Mesenchymal stem cell (in vitro differentiated cells and primary cell): ENCODE measurements around the gene CCDC28B.

Experiments
- DNase-seq: peaks from one replicate; pipeline ENCODE4 v3.0.0-alpha.2; 2013
- H2AFZ ChIP-seq: one replicate; pipeline ENCODE4 v1.6.1; 2013; ENCODE audit warnings: low read depth, mild to moderate bottlenecking, control low read depth, inconsistent platforms, low read length, moderate library complexity
- H2AK5ac ChIP-seq: 2 replicates; pipeline ENCODE4 v1.6.1; 2013; ENCODE audit warnings: low read length, moderate library complexity, mild to moderate bottlenecking, inconsistent platforms; ENCODE audit not compliant: severe bottlenecking
- H2BK120ac ChIP-seq: one replicate; pipeline ENCODE4 v1.6.1; 2013; ENCODE audit warnings: low read depth, mild to moderate bottlenecking, inconsistent platforms, low read length, moderate library complexity
- H2BK12ac ChIP-seq, 2 experiments: one replicate each; pipeline ENCODE4 v1.6.1; 2013; ENCODE audit warnings: inconsistent platforms in 2 of 2, low read length in 2 of 2, mild to moderate bottlenecking in 2 of 2, moderate library complexity in 2 of 2, control low read depth in 1 of 2
- H2BK15ac ChIP-seq: one replicate; pipeline ENCODE4 v1.6.1; 2013; ENCODE audit warnings: mild to moderate bottlenecking, low read depth, inconsistent platforms; ENCODE audit not compliant: poor library complexity, severe bottlenecking
- H2BK5ac ChIP-seq: 2 replicates; pipeline ENCODE4 v1.6.1; 2013; ENCODE audit warnings: low read depth, mild to moderate bottlenecking, low read length, control low read depth, inconsistent platforms; ENCODE audit not compliant: poor library complexity, severe bottlenecking
- H3K14ac ChIP-seq, 2 experiments: one replicate each; pipeline ENCODE4 v1.6.1; 2013; ENCODE audit warnings: inconsistent platforms in 2 of 2, low read length in 2 of 2, control low read depth in 1 of 2, mild to moderate bottlenecking in 1 of 2, moderate library complexity in 1 of 2
- H3K18ac ChIP-seq, 2 experiments: one replicate each; pipeline ENCODE4 v1.6.1; 2013; ENCODE audit warnings: inconsistent platforms in 2 of 2, low read length in 2 of 2, control low read depth in 1 of 2, low read depth in 1 of 2, mild to moderate bottlenecking in 1 of 2
- H3K23ac ChIP-seq, 2 experiments: one replicate each; pipeline ENCODE4 v1.6.1; 2013; ENCODE audit warnings: inconsistent platforms in 2 of 2, low read length in 2 of 2, mild to moderate bottlenecking in 2 of 2, moderate library complexity in 2 of 2, control low read depth in 1 of 2
- H3K27ac ChIP-seq: 2 replicates; pipeline ENCODE4 v1.5.1; 2013; ENCODE audit warnings: mild to moderate bottlenecking, moderate library complexity, low read length, control low read depth, inconsistent platforms; ENCODE audit not compliant: poor library complexity, severe bottlenecking
- H3K27me3 ChIP-seq, 2 experiments: 2 replicates each; pipeline versions ENCODE4 v1.6.1 to v1.7.0; 2013; ENCODE audit warnings: low read length in 2 of 2, mild to moderate bottlenecking in 2 of 2, moderate library complexity in 2 of 2, control low read depth in 1 of 2, inconsistent platforms in 1 of 2; ENCODE audit not compliant: control insufficient read depth in 1 of 2, insufficient read depth in 1 of 2
- H3K36me3 ChIP-seq, 2 experiments: 2 replicates each; pipeline versions ENCODE4 v1.6.1 to v1.7.0; 2013; ENCODE audit warnings: low read length in 2 of 2, control low read depth in 1 of 2, inconsistent platforms in 1 of 2, low read depth in 1 of 2, mild to moderate bottlenecking in 1 of 2; ENCODE audit not compliant: insufficient read depth in 2 of 2, control insufficient read depth in 1 of 2
- H3K4ac ChIP-seq, 2 experiments: one replicate each; pipeline ENCODE4 v1.6.1; 2013; ENCODE audit warnings: inconsistent platforms in 2 of 2, low read length in 2 of 2, mild to moderate bottlenecking in 2 of 2, moderate library complexity in 2 of 2, control low read depth in 1 of 2, low read depth in 1 of 2
- H3K4me1 ChIP-seq: 2 replicates; pipeline ENCODE4 v1.6.1; 2013; ENCODE audit warnings: low read depth, low read length, control low read depth; ENCODE audit not compliant: control insufficient read depth, insufficient read depth
- H3K4me2 ChIP-seq: 2 replicates; pipeline ENCODE4 v1.6.1; 2013; ENCODE audit warnings: low read length, mild to moderate bottlenecking, inconsistent platforms; ENCODE audit not compliant: poor library complexity, severe bottlenecking
- H3K4me3 ChIP-seq, 2 experiments: 2 replicates each; pipeline versions ENCODE4 v1.5.1 to v1.7.0; 2013; ENCODE audit warnings: low read length in 2 of 2, mild to moderate bottlenecking in 2 of 2, control low read depth in 1 of 2, low read depth in 1 of 2; ENCODE audit not compliant: insufficient read depth in 1 of 2
- H3K79me1 ChIP-seq: replicated peaks from 2 replicates; pipeline ENCODE4 v1.6.1; 2013; ENCODE audit warnings: mild to moderate bottlenecking, control low read depth, low read length, inconsistent platforms; ENCODE audit not compliant: poor library complexity, severe bottlenecking
- H3K9ac ChIP-seq: 2 replicates; pipeline ENCODE4 v1.7.0; 2013; ENCODE audit warnings: mild to moderate bottlenecking, low read length, moderate library complexity
- H3K9me3 ChIP-seq: 2 replicates; pipeline ENCODE4 v1.7.0; 2013; ENCODE audit warnings: mild to moderate bottlenecking, low read length; ENCODE audit not compliant: control insufficient read depth
- H4K8ac ChIP-seq: one replicate; pipeline ENCODE4 v1.6.1; 2013; ENCODE audit warnings: inconsistent platforms, mild to moderate bottlenecking, low read length, moderate library complexity
- H4K91ac ChIP-seq: one replicate; pipeline ENCODE4 v1.6.1; 2013; ENCODE audit warnings: mild to moderate bottlenecking, low read length, inconsistent platforms
- WGBS: methylation state at CpG from one replicate; pipeline ENCODE4 v1.1.7; 2013; ENCODE audit warnings: mixed read lengths; 5-methylcytosine and 5-hydroxymethylcytosine counted together

Gene CCDC28B

GRCh38 chr1:32192220-32192948 is 8.0 kb upstream of the CCDC28B start:
- H3K23ac ChIP-seq = no peak overlapping the region
- no peak overlapping the region for H4K8ac ChIP-seq

GRCh38 chr1:32194984-32195383 is 5.4 kb upstream of the CCDC28B start:
- H3K4me1 ChIP-seq = peaks cover 22% of the 10 kb centered on the region
- peaks cover 24% of the 10 kb centered on the region for H3K79me1 ChIP-seq
- H3K14ac ChIP-seq = no peak overlapping the region
- no peak overlapping the region for H2BK5ac ChIP-seq
- no peak overlapping the region for H3K4me2 ChIP-seq
- H2BK15ac ChIP-seq = no peak overlapping the region
- H2BK12ac ChIP-seq = no peak overlapping the region
- no peak overlapping the region for H3K18ac ChIP-seq
- H2AK5ac ChIP-seq = no peak overlapping the region
- no peak overlapping the region for H3K27ac ChIP-seq
- H3K9ac ChIP-seq = no peak overlapping the region
- H3K9me3 ChIP-seq = no peaks in the 10 kb centered on the region
- H3K36me3 ChIP-seq = peaks cover 80 to 85% of the 10 kb centered on the region in 2 experiments
- H2AFZ ChIP-seq = no peak overlapping the region
- no peak overlapping the region for H3K4ac ChIP-seq
- no peaks in the 10 kb centered on the region for H3K27me3 ChIP-seq
- no peak overlapping the region for H4K8ac ChIP-seq
- no peak overlapping the region for H4K91ac ChIP-seq
- WGBS = 96% methylated on average over 6 of the region's 6 CpGs
- H3K23ac ChIP-seq = no peak overlapping the region
- no peak for DNase-seq
- H2BK120ac ChIP-seq = no peak overlapping the region
- no peak overlapping the region for H3K4me3 ChIP-seq

More at GRCh38 chr1:32192220-32192948, 8.0 kb upstream of the CCDC28B start:
- no peak overlapping the region for H3K9ac ChIP-seq
- H3K4me1 ChIP-seq = peaks cover 12% of the 10 kb centered on the region
- no peaks in the 10 kb centered on the region for H3K27me3 ChIP-seq
- H4K91ac ChIP-seq = no peak overlapping the region
- H2BK15ac ChIP-seq = no peak overlapping the region
- no peak overlapping the region for H3K4me2 ChIP-seq
- no peak overlapping the region for H3K14ac ChIP-seq
- no peak overlapping the region for H2AK5ac ChIP-seq
- no peak overlapping the region for H2BK120ac ChIP-seq
- no peak overlapping the region for H2BK5ac ChIP-seq
- H3K27ac ChIP-seq = no peak overlapping the region
- H2BK12ac ChIP-seq = no peak overlapping the region
- H3K4me3 ChIP-seq = no peak overlapping the region
- H3K9me3 ChIP-seq = no peaks in the 10 kb centered on the region
- H3K79me1 ChIP-seq = peaks cover 32% of the 10 kb centered on the region
- H3K18ac ChIP-seq = no peak overlapping the region
- WGBS = 89% methylated on average over 8 of the region's 8 CpGs
- no peak overlapping the region for H3K4ac ChIP-seq
- H3K36me3 ChIP-seq = peaks cover 89 to 98% of the 10 kb centered on the region in 2 experiments
- H2AFZ ChIP-seq = no peak overlapping the region
- no peak for DNase-seq

GRCh38 chr1:32195531-32195930 is 4.9 kb upstream of the CCDC28B start:
- H3K4ac ChIP-seq = no peak overlapping the region
- no peak overlapping the region for H3K9ac ChIP-seq
- no peaks in the 10 kb centered on the region for H3K9me3 ChIP-seq
- DNase-seq = no peak
- H2BK120ac ChIP-seq = no peak overlapping the region
- WGBS = 98% methylated on average over 3 of the region's 3 CpGs
- H4K91ac ChIP-seq = no peak overlapping the region
- H2AK5ac ChIP-seq = no peak overlapping the region
- no peak overlapping the region for H4K8ac ChIP-seq
- no peak overlapping the region for H3K4me3 ChIP-seq
- peaks cover 21% of the 10 kb centered on the region for H3K79me1 ChIP-seq
- H2AFZ ChIP-seq = no peak overlapping the region
- no peak overlapping the region for H3K27ac ChIP-seq
- H3K27me3 ChIP-seq = no peaks in the 10 kb centered on the region
- no peak overlapping the region for H3K4me2 ChIP-seq
- H2BK15ac ChIP-seq = no peak overlapping the region
- no peak overlapping the region for H3K23ac ChIP-seq
- no peak overlapping the region for H3K14ac ChIP-seq
- no peak overlapping the region for H2BK5ac ChIP-seq
- H2BK12ac ChIP-seq = no peak overlapping the region
- peaks cover 74 to 80% of the 10 kb centered on the region in 2 experiments for H3K36me3 ChIP-seq
- H3K18ac ChIP-seq = no peak overlapping the region
- peaks cover 22% of the 10 kb centered on the region for H3K4me1 ChIP-seq

- Histone ChIP-seq H2BK5ac (no peak overlapping the region), H3K23ac (no peak overlapping the region), H4K8ac (no peak overlapping the region), H2AFZ (no peak overlapping the region), H2AK5ac (no peak overlapping the region), H3K79me1 (peaks cover 17% of the 10 kb centered on the region), H3K4ac (no peak overlapping the region), H3K4me1 (peaks cover 23% of the 10 kb centered on the region), H3K9me3 (no peaks in the 10 kb centered on the region), H3K4me2 (no peak overlapping the region), H2BK12ac (no peak overlapping the region), H3K18ac (no peak overlapping the region), H3K9ac (no peak overlapping the region), H4K91ac (no peak overlapping the region), H3K14ac (no peak overlapping the region), H2BK15ac (no peak overlapping the region), H3K27me3 (no peaks in the 10 kb centered on the region), H3K27ac (no peak overlapping the region), H3K4me3 (no peak overlapping the region), H3K36me3 (peaks cover 68 to 75% of the 10 kb centered on the region in 2 experiments), H2BK120ac (no peak overlapping the region)
- DNase-seq = no peak
These were observed 4.2 kb upstream of the CCDC28B start for GRCh38 chr1:32195972-32196823.
